HG02678 (cell line): Measurements from ENCODE around the gene THOC5.
"Not testable (repeated sequence)": the region's sequence is repeated elsewhere in the genome, so short reads cannot be mapped to it uniquely, and the experiment has no call there.

ENCODE experiments used
- ATAC-seq: cut with Tn5 transposase; IDR thresholded peaks from one replicate; pipeline ENCODE4 v1.9.1; 2021; ENCODE audit warnings: mild to moderate bottlenecking, moderate library complexity; ENCODE audit not compliant: unreplicated experiment

The THOC5 gene

GRCh38 chr22:29511126-29511862 is 42.3 kb downstream of the THOC5 start:
- ATAC-seq = no peak

GRCh38 chr22:29510542-29510941 is 43.0 kb downstream of the THOC5 start:
- ATAC-seq = no peak

- no peak for ATAC-seq
Observed at GRCh38 chr22:29509815-29510214, 43.7 kb downstream of the THOC5 start.

- ATAC-seq = no peak
Observed at GRCh38 chr22:29509298-29509697, 44.3 kb downstream of the THOC5 start.

- ATAC-seq = no peak
Observed at GRCh38 chr22:29503811-29504372, 49.7 kb downstream of the THOC5 start.

GRCh38 chr22:29499852-29500251 is 53.7 kb downstream of the THOC5 start:
- ATAC-seq = no peak

- no peak for ATAC-seq
Observed at GRCh38 chr22:29493636-29494035, 59.9 kb downstream of the THOC5 start.

- no peak for ATAC-seq
Observed at GRCh38 chr22:29491012-29491411, 62.5 kb downstream of the THOC5 start.

GRCh38 chr22:29489127-29489780 is 64.3 kb downstream of the THOC5 start:
- ATAC-seq = not testable (repeated sequence)

- no peak for ATAC-seq
Observed at GRCh38 chr22:29487426-29487986, 66.1 kb downstream of the THOC5 start.

GRCh38 chr22:29485448-29485847 is 68.1 kb downstream of the THOC5 start:
- no peak for ATAC-seq

- ATAC-seq = no peak
Observed at GRCh38 chr22:29484642-29485041, 68.9 kb downstream of the THOC5 start.

- ATAC-seq = no peak
Observed at GRCh38 chr22:29483254-29483653, 70.3 kb downstream of the THOC5 start.

GRCh38 chr22:29482726-29483125 is 70.8 kb downstream of the THOC5 start:
- ATAC-seq = no peak

GRCh38 chr22:29482253-29482652 is 71.3 kb downstream of the THOC5 start:
- no peak for ATAC-seq

- ATAC-seq = no peak
Observed at GRCh38 chr22:29481265-29482000, 72.1 kb downstream of the THOC5 start.

- no peak for ATAC-seq
Observed at GRCh38 chr22:29480512-29481264, 72.9 kb downstream of the THOC5 start.

- no peak for ATAC-seq
Observed at GRCh38 chr22:29480262-29480511, 73.4 kb downstream of the THOC5 start.

- ATAC-seq = no peak
Observed at GRCh38 chr22:29479417-29480261, 73.9 kb downstream of the THOC5 start, which contains the start of gene NEFH. Gene NEFH, plus strand, starts transcription at chr22:29480218. Its CDS starts 45 bp downstream, at chr22:29480263.
